Karpas-422 (cell line): ENCODE results near the gene FUT1. TPM values are rescaled to one million over a fixed set of nuclear protein-coding genes. Genes with fewer than 3 reads are reported as not detected.

ENCODE experiments used
- DNase-seq: peaks from one replicate; pipeline ENCODE4 v3.0.0-alpha.2; 2015
- H2AFZ ChIP-seq: fragments of 200-600 bp; sonication (generic); 2 replicates; pipeline ENCODE4 v1.6.1; 2014; ENCODE audit warnings: antibody characterized with exemption, low read length, mixed read lengths
- H3K27ac ChIP-seq: fragments of 200-600 bp; sonication (generic); 2 replicates; pipeline ENCODE4 v1.5.1; 2014; ENCODE audit warnings: mild to moderate bottlenecking, low read length, moderate library complexity
- H3K27me3 ChIP-seq: fragments of 200-600 bp; sonication (generic); 2 replicates; pipeline ENCODE4 v1.6.1; 2014; ENCODE audit warnings: low read length, mixed read lengths
- H3K36me3 ChIP-seq: fragments of 200-600 bp; sonication (generic); 2 replicates; pipeline ENCODE4 v1.6.1; 2014; ENCODE audit warnings: low read length, mixed read lengths; ENCODE audit not compliant: insufficient read depth
- H3K4me1 ChIP-seq: fragments of 200-600 bp; sonication (generic); 2 replicates; pipeline ENCODE4 v1.6.1; 2014; ENCODE audit warnings: mild to moderate bottlenecking, low read length, mixed read lengths
- H3K4me2 ChIP-seq: fragments of 200-600 bp; sonication (generic); 2 replicates; pipeline ENCODE4 v1.6.1; 2014; ENCODE audit warnings: low read length, low read depth, mild to moderate bottlenecking; ENCODE audit not compliant: poor library complexity, severe bottlenecking
- H3K4me3 ChIP-seq: fragments of 200-600 bp; sonication (generic); 2 replicates; pipeline ENCODE4 v1.5.1; 2014; ENCODE audit warnings: mild to moderate bottlenecking, antibody characterized with exemption, low read length, mixed read lengths
- H3K79me2 ChIP-seq: fragments of 200-600 bp; sonication (generic); 2 replicates; pipeline ENCODE4 v1.6.1; 2014; ENCODE audit warnings: mild to moderate bottlenecking, low read length, mixed read lengths
- H3K9ac ChIP-seq: fragments of 200-600 bp; sonication (generic); 2 replicates; pipeline ENCODE4 v1.6.0; 2014; ENCODE audit warnings: low read length
- H3K9me2 ChIP-seq: fragments of 200-600 bp; sonication (generic), shearing (Covaris generic); replicated peaks from 2 replicates; pipeline ENCODE4 v1.6.0; 2014; ENCODE audit warnings: mild to moderate bottlenecking, low read length, moderate library complexity; ENCODE audit not compliant: insufficient read depth
- H3K9me3 ChIP-seq: fragments of 300-700, 200-600 bp; sonication (generic); 2 replicates; pipeline ENCODE4 v1.6.1; 2014; ENCODE audit warnings: low read length, mixed read lengths
- H4K20me1 ChIP-seq: fragments of 200-600 bp; sonication (generic); 2 replicates; pipeline ENCODE4 v1.6.1; 2014; ENCODE audit warnings: mild to moderate bottlenecking, antibody characterized with exemption, low read length, low read depth; ENCODE audit not compliant: insufficient read depth
- total RNA-seq: library from RNA; depleted of rRNA; stranded (reverse); fragments of >200 nt; shearing (Covaris generic); gene quantifications from 2 replicates; pipeline ENCODE4 v1.2.3, GENCODE V29; 2014; ENCODE audit warnings: low replicate concordance

The FUT1 gene
- total RNA-seq, 1 experiment from 2014 or later, result not detected

- Histone ChIP-seq H3K9ac (no peak overlapping the region), H3K4me2 (no peak overlapping the region), H3K4me1 (no peaks in the 10 kb centered on the region; the same call in 1 of the 2 replicates), H3K4me3 (no peak overlapping the region), H3K9me3 (peaks cover 10% of the 10 kb centered on the region), H3K9me2 (no peaks in the 10 kb centered on the region), H3K27me3 (no peaks in the 10 kb centered on the region), H4K20me1 (no peaks in the 10 kb centered on the region), H3K27ac (no peak overlapping the region), H3K79me2 (no peaks in the 10 kb centered on the region), H3K36me3 (no peaks in the 10 kb centered on the region), H2AFZ (no peak overlapping the region)
- DNase-seq, result no peak
Observed at GRCh38 chr19:48728911-48729664, 23.4 kb downstream of the FUT1 start.

GRCh38 chr19:48726556-48726955 lies 25.9 kb downstream of the FUT1 start:
- Histone ChIP-seq H3K27me3 (no peaks in the 10 kb centered on the region), H4K20me1 (no peaks in the 10 kb centered on the region), H3K79me2 (no peaks in the 10 kb centered on the region), H3K4me2 (no peak overlapping the region), H3K36me3 (no peaks in the 10 kb centered on the region), H3K9me2 (no peaks in the 10 kb centered on the region), H3K9ac (no peak overlapping the region), H2AFZ (peak overlapping the region; percentile 57), H3K27ac (no peak overlapping the region), H3K4me3 (peak overlapping the region; percentile 23; the same call in 1 of the 2 replicates), H3K9me3 (peaks cover 10% of the 10 kb centered on the region), H3K4me1 (no peaks in the 10 kb centered on the region; the same call in 1 of the 2 replicates)
- peak; percentile 88 for DNase-seq

GRCh38 chr19:48724796-48725753 lies 27.4 kb downstream of the FUT1 start:
- peak; percentile 84 for DNase-seq
- no peaks in the 10 kb centered on the region for H4K20me1 ChIP-seq
- H3K9me2 ChIP-seq, result no peaks in the 10 kb centered on the region
- H3K4me2 ChIP-seq, result no peak overlapping the region
- 0 out of 2 replicates have a peak overlapping the region, but pooled peaks have one; percentile 8 for H3K4me3 ChIP-seq
- peak overlapping the region; percentile 66 for H2AFZ ChIP-seq
- no peak overlapping the region for H3K27ac ChIP-seq
- H3K9me3 ChIP-seq, result peaks cover 10% of the 10 kb centered on the region
- H3K36me3 ChIP-seq, result no peaks in the 10 kb centered on the region
- H3K27me3 ChIP-seq, result no peaks in the 10 kb centered on the region
- no peak overlapping the region for H3K9ac ChIP-seq
- no peaks in the 10 kb centered on the region for H3K79me2 ChIP-seq
- peaks cover 8% of the 10 kb centered on the region for H3K4me1 ChIP-seq

- H3K4me3 ChIP-seq, result no peak overlapping the region
- no peak for DNase-seq
- no peaks in the 10 kb centered on the region for H3K79me2 ChIP-seq
- H3K27ac ChIP-seq, result no peak overlapping the region
- peaks cover 10% of the 10 kb centered on the region for H3K9me3 ChIP-seq
- H3K4me2 ChIP-seq, result no peak overlapping the region
- no peaks in the 10 kb centered on the region for H4K20me1 ChIP-seq
- no peak overlapping the region for H3K9ac ChIP-seq
- H3K4me1 ChIP-seq, result peaks cover 11% of the 10 kb centered on the region
- no peaks in the 10 kb centered on the region for H3K27me3 ChIP-seq
- no peak overlapping the region for H2AFZ ChIP-seq
- H3K9me2 ChIP-seq, result no peaks in the 10 kb centered on the region
- H3K36me3 ChIP-seq, result no peaks in the 10 kb centered on the region
Observed at GRCh38 chr19:48722196-48722708, 30.2 kb downstream of the FUT1 start.

- peaks cover under 1% of the 10 kb centered on the region for H3K9me3 ChIP-seq
- peak overlapping the region; percentile 83; the same call in 1 of the 2 replicates for H2AFZ ChIP-seq
- peak overlapping the region; percentile 66 for H3K4me3 ChIP-seq
- H3K4me1 ChIP-seq, result peaks cover 11% of the 10 kb centered on the region
- H3K9ac ChIP-seq, result peak overlapping the region; percentile 71
- peak overlapping the region; percentile 78 for H3K4me2 ChIP-seq
- H4K20me1 ChIP-seq, result no peaks in the 10 kb centered on the region
- no peaks in the 10 kb centered on the region for H3K79me2 ChIP-seq
- no peaks in the 10 kb centered on the region for H3K9me2 ChIP-seq
- peak; percentile 99 for DNase-seq
- peak overlapping the region; percentile 62 for H3K27ac ChIP-seq
- H3K36me3 ChIP-seq, result no peaks in the 10 kb centered on the region
- H3K27me3 ChIP-seq, result no peaks in the 10 kb centered on the region
Observed at GRCh38 chr19:48720613-48721296, 31.7 kb downstream of the FUT1 start.

GRCh38 chr19:48720251-48720612 lies 32.2 kb downstream of the FUT1 start:
- H4K20me1 ChIP-seq, result no peaks in the 10 kb centered on the region
- H3K4me2 ChIP-seq, result peak overlapping the region; percentile 78
- H3K27me3 ChIP-seq, result no peaks in the 10 kb centered on the region
- no peak for DNase-seq
- H3K4me1 ChIP-seq, result peaks cover 16% of the 10 kb centered on the region
- H3K4me3 ChIP-seq, result peak overlapping the region; percentile 66
- H3K9me2 ChIP-seq, result no peaks in the 10 kb centered on the region
- peak overlapping the region; percentile 22; the same call in 1 of the 2 replicates for H2AFZ ChIP-seq
- H3K79me2 ChIP-seq, result no peaks in the 10 kb centered on the region
- peak overlapping the region; percentile 62; the same call in 1 of the 2 replicates for H3K27ac ChIP-seq
- no peaks in the 10 kb centered on the region for H3K36me3 ChIP-seq
- no peaks in the 10 kb centered on the region for H3K9me3 ChIP-seq
- peak overlapping the region; percentile 71 for H3K9ac ChIP-seq

GRCh38 chr19:48719263-48720171 lies 32.9 kb downstream of the FUT1 start, which contains the start of gene MAMSTR:
Gene MAMSTR, minus strand, starts transcription at chr19:48719725. Its CDS starts 694 bp downstream, at chr19:48719031.
- H3K4me1 ChIP-seq, result peaks cover 23% of the 10 kb centered on the region
- H3K9ac ChIP-seq, result peak within 1 kb of the TSS; percentile 71
- no peak for DNase-seq
- peak within 1 kb of the TSS; percentile 66 for H3K4me3 ChIP-seq
- no peaks in the 10 kb centered on the region for H3K9me3 ChIP-seq
- H3K79me2 ChIP-seq, result no peaks in the 10 kb centered on the region
- no peaks in the 10 kb centered on the region for H4K20me1 ChIP-seq
- no peaks in the 10 kb centered on the region for H3K27me3 ChIP-seq
- H3K4me2 ChIP-seq, result peak within 1 kb of the TSS; percentile 78
- H3K27ac ChIP-seq, result peak within 1 kb of the TSS; percentile 62; the same call in 1 of the 2 replicates
- H3K36me3 ChIP-seq, result no peaks in the 10 kb centered on the region
- no peaks in the 10 kb centered on the region for H3K9me2 ChIP-seq
- H2AFZ ChIP-seq, result peak within 1 kb of the TSS; percentile 22; the same call in 1 of the 2 replicates
